Muscle layer of colon (tissue), 2 donors: ENCODE measurements around the gene MAML3.

Source experiments
- H3K27ac ChIP-seq: one replicate; pipeline ENCODE4 v1.7.0; 2013; ENCODE audit warnings: low read depth, mild to moderate bottlenecking, low read length, moderate library complexity
- H3K27me3 ChIP-seq, 2 donors: one replicate each; pipeline ENCODE4 v1.7.0; 2013; ENCODE audit warnings: low read length in 2 of 2, mild to moderate bottlenecking in 2 of 2; ENCODE audit not compliant: insufficient read depth in 2 of 2, control insufficient read depth in 1 of 2
- H3K36me3 ChIP-seq: one replicate; pipeline ENCODE4 v1.7.0; 2013; ENCODE audit warnings: mild to moderate bottlenecking, low read length; ENCODE audit not compliant: insufficient read depth
- H3K4me1 ChIP-seq: one replicate; pipeline ENCODE4 v1.7.0; 2013; ENCODE audit warnings: mild to moderate bottlenecking, low read length; ENCODE audit not compliant: insufficient read depth
- H3K4me3 ChIP-seq, 2 donors: one replicate each; pipeline ENCODE4 v1.7.0; 2013; ENCODE audit warnings: low read length in 2 of 2, low read depth in 1 of 2, mild to moderate bottlenecking in 1 of 2, moderate library complexity in 1 of 2
- H3K9ac ChIP-seq: one replicate; pipeline ENCODE4 v1.7.0; 2013; ENCODE audit warnings: low read length
- H3K9me3 ChIP-seq: one replicate; pipeline ENCODE4 v1.7.0; 2013; ENCODE audit warnings: mild to moderate bottlenecking, low read length
- donor health status: abdominal sarcoma.
- donor health status: Adenocarcinoma of cecum.

Gene MAML3

GRCh38 chr4:139848028-139848427, 306.0 kb downstream of the MAML3 start:
- Histone ChIP-seq H3K9ac (no peak overlapping the region), H3K36me3 (no peaks in the 10 kb centered on the region), H3K4me1 (no peaks in the 10 kb centered on the region), H3K9me3 (no peaks in the 10 kb centered on the region), H3K27ac (no peak overlapping the region), H3K4me3 (no peak overlapping the region), H3K27me3 (no peaks in the 10 kb centered on the region)

GRCh38 chr4:139847602-139848001, 306.4 kb downstream of the MAML3 start:
- Histone ChIP-seq H3K36me3 (no peaks in the 10 kb centered on the region), H3K27ac (no peak overlapping the region), H3K4me3 (no peak overlapping the region)

GRCh38 chr4:139846766-139847165, 307.2 kb downstream of the MAML3 start:
- no peaks in the 10 kb centered on the region for H3K9me3 ChIP-seq
- H3K27ac ChIP-seq, result no peak overlapping the region
- H3K36me3 ChIP-seq, result no peaks in the 10 kb centered on the region
- H3K27me3 ChIP-seq, result no peaks in the 10 kb centered on the region
- no peak overlapping the region for H3K9ac ChIP-seq
- no peaks in the 10 kb centered on the region for H3K4me1 ChIP-seq
- no peak overlapping the region for H3K4me3 ChIP-seq

More at GRCh38 chr4:139847602-139848001, 306.4 kb downstream of the MAML3 start:
- Histone ChIP-seq H3K4me1 (no peaks in the 10 kb centered on the region), H3K9me3 (no peaks in the 10 kb centered on the region), H3K27me3 (no peaks in the 10 kb centered on the region), H3K9ac (no peak overlapping the region)

- H3K4me3 ChIP-seq, result no peak overlapping the region
- H3K36me3 ChIP-seq, result no peaks in the 10 kb centered on the region
- H3K9me3 ChIP-seq, result no peaks in the 10 kb centered on the region
- no peak overlapping the region for H3K27ac ChIP-seq
- no peaks in the 10 kb centered on the region for H3K27me3 ChIP-seq
- no peaks in the 10 kb centered on the region for H3K4me1 ChIP-seq
- H3K9ac ChIP-seq, result no peak overlapping the region
These were observed 308.4 kb downstream of the MAML3 start for GRCh38 chr4:139845453-139846093.

- no peaks in the 10 kb centered on the region for H3K9me3 ChIP-seq
- H3K9ac ChIP-seq, result no peak overlapping the region
- no peaks in the 10 kb centered on the region for H3K4me1 ChIP-seq
- no peaks in the 10 kb centered on the region for H3K36me3 ChIP-seq
- no peak overlapping the region for H3K27ac ChIP-seq
- H3K4me3 ChIP-seq, result no peak overlapping the region
- H3K27me3 ChIP-seq, result no peaks in the 10 kb centered on the region
These were observed 309.4 kb downstream of the MAML3 start for GRCh38 chr4:139844459-139845036.

- no peak overlapping the region for H3K27ac ChIP-seq
These were observed 309.9 kb downstream of the MAML3 start for GRCh38 chr4:139844057-139844456.

GRCh38 chr4:139843641-139844040, 310.3 kb downstream of the MAML3 start:
- no peaks in the 10 kb centered on the region for H3K4me1 ChIP-seq
- H3K9ac ChIP-seq, result no peak overlapping the region
- H3K27me3 ChIP-seq, result no peaks in the 10 kb centered on the region
- H3K27ac ChIP-seq, result no peak overlapping the region
- H3K9me3 ChIP-seq, result no peaks in the 10 kb centered on the region
- no peaks in the 10 kb centered on the region for H3K36me3 ChIP-seq
- H3K4me3 ChIP-seq, result no peak overlapping the region

More at GRCh38 chr4:139844057-139844456, 309.9 kb downstream of the MAML3 start:
- H3K4me1 ChIP-seq, result no peaks in the 10 kb centered on the region
- H3K4me3 ChIP-seq, result no peak overlapping the region
- H3K27me3 ChIP-seq, result no peaks in the 10 kb centered on the region
- no peaks in the 10 kb centered on the region for H3K9me3 ChIP-seq
- no peaks in the 10 kb centered on the region for H3K36me3 ChIP-seq
- H3K9ac ChIP-seq, result no peak overlapping the region

GRCh38 chr4:139841464-139842195, 312.4 kb downstream of the MAML3 start:
- no peaks in the 10 kb centered on the region for H3K36me3 ChIP-seq
- no peak overlapping the region for H3K9ac ChIP-seq
- H3K4me1 ChIP-seq, result no peaks in the 10 kb centered on the region
- no peak overlapping the region for H3K4me3 ChIP-seq
- H3K9me3 ChIP-seq, result no peaks in the 10 kb centered on the region
- H3K27me3 ChIP-seq, result no peaks in the 10 kb centered on the region
- no peak overlapping the region for H3K27ac ChIP-seq

- Histone ChIP-seq H3K9ac (no peak overlapping the region), H3K9me3 (no peaks in the 10 kb centered on the region), H3K27ac (no peak overlapping the region), H3K27me3 (no peaks in the 10 kb centered on the region), H3K36me3 (no peaks in the 10 kb centered on the region), H3K4me1 (no peaks in the 10 kb centered on the region), H3K4me3 (no peak overlapping the region)
These were observed 313.2 kb downstream of the MAML3 start for GRCh38 chr4:139840773-139841172.

GRCh38 chr4:139839403-139840031, 314.5 kb downstream of the MAML3 start:
- Histone ChIP-seq H3K4me1 (no peaks in the 10 kb centered on the region), H3K36me3 (no peaks in the 10 kb centered on the region), H3K9ac (no peak overlapping the region), H3K27ac (no peak overlapping the region), H3K27me3 (no peaks in the 10 kb centered on the region), H3K9me3 (no peaks in the 10 kb centered on the region), H3K4me3 (no peak overlapping the region)

GRCh38 chr4:139838811-139839210, 315.2 kb downstream of the MAML3 start:
- Histone ChIP-seq H3K27me3 (no peaks in the 10 kb centered on the region), H3K4me1 (no peaks in the 10 kb centered on the region), H3K36me3 (no peaks in the 10 kb centered on the region), H3K27ac (no peak overlapping the region), H3K9ac (no peak overlapping the region), H3K4me3 (no peak overlapping the region), H3K9me3 (no peaks in the 10 kb centered on the region)
